ENCODE data around the gene GALNT14. TPM values are rescaled to one million over a fixed set of nuclear protein-coding genes. Genes with fewer than 3 reads are reported as not detected.

Gene GALNT14
- total RNA-seq, 1 experiment from 2014 or later, result 2.7 TPM

DNA sequence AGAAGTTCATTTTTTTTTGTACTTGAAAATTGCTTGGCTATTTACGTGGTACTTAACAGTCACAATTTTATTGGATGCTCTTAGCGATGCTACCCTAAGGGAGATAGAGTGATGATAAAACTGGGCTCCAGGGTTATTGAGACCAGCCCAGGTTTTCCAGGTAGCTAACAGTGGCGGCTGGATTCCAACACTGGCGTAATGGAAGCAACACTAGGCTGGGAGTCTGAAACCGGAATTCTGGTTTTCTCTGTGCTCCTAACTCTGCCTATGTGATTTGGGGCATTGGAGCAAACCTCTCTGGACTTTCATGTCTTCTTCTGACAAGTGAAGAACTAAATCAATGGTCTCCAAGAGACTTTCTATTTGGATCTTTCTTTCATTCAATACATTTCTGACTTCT is 9.4 kb upstream of the GALNT14 start:
- Histone ChIP-seq H2BK15ac (ENCODE audit: low read depth, low read length) (no peak overlapping the region), H2AK5ac (ENCODE audit: insufficient read length, low read length) (no peak overlapping the region), H3K27ac (ENCODE audit: insufficient read length, low read depth, low read length) (no peak overlapping the region), H3K4me2 (ENCODE audit: insufficient read depth, insufficient read length, low read length) (no peak overlapping the region), H3K14ac (ENCODE audit: insufficient read depth, low read length) (no peak overlapping the region), H3K4me1 (ENCODE audit: insufficient read depth, low read length) (peaks cover 6% of the 10 kb centered on the region; the same call in 1 of the 2 replicates), H3K23ac (ENCODE audit: insufficient read length, low read depth, low read length) (no peak overlapping the region), H2AFZ (ENCODE audit: low read length) (no peak overlapping the region), H3K23me2 (ENCODE audit: insufficient read length, low read depth, low read length, poor library complexity, severe bottlenecking) (no peaks in the 10 kb centered on the region), H2BK5ac (ENCODE audit: insufficient read length, low read length) (no peak overlapping the region), H3K4ac (ENCODE audit: low read depth, low read length) (no peak overlapping the region), H3K27me3 (ENCODE audit: insufficient read depth, low read length) (no peaks in the 10 kb centered on the region), H3T11ph (ENCODE audit: low read length) (no peak overlapping the region), H2BK120ac (ENCODE audit: low read depth, low read length, poor library complexity, severe bottlenecking) (no peak overlapping the region), H3K9me3 (ENCODE audit: control insufficient read depth, low read depth, low read length) (no peaks in the 10 kb centered on the region), H2BK12ac (ENCODE audit: insufficient read length, low read depth, low read length) (no peak overlapping the region), H3K56ac (ENCODE audit: insufficient read length, low read depth, low read length) (no peak overlapping the region), H2BK20ac (ENCODE audit: low read depth, low read length, poor library complexity, severe bottlenecking) (no peak overlapping the region), H4K5ac (ENCODE audit: insufficient read length, low read depth, low read length) (no peak overlapping the region), H3K18ac (ENCODE audit: insufficient read length, low read depth, low read length) (no peak overlapping the region), H4K91ac (ENCODE audit: insufficient read length, low read depth, low read length) (no peak overlapping the region), H3K9ac (ENCODE audit: extremely low read depth, insufficient read length, low read length) (no peak overlapping the region), H4K8ac (replicated peaks; ENCODE audit: insufficient read length, low read depth, low read length) (no peak overlapping the region), H4K20me1 (ENCODE audit: control insufficient read depth, insufficient read depth, insufficient read length) (no peaks in the 10 kb centered on the region), H3K79me2 (ENCODE audit: insufficient read depth, low read length) (no peaks in the 10 kb centered on the region), H3K79me1 (ENCODE audit: insufficient read depth, low read depth, low read length, poor library complexity, severe bottlenecking) (no peaks in the 10 kb centered on the region)
- DNase-seq, result no peak
- Mint-ChIP-seq H3K36me3 (ENCODE audit: insufficient read depth in 1 of 3, low read depth in 3 of 3) (no peaks in the 10 kb centered on the region), H3K4me3 (no peak overlapping the region), H3K9me3 (no peaks in the 10 kb centered on the region), H3K27ac (no peak overlapping the region), H3K27me3 (ENCODE audit: low read depth) (peaks cover 13% of the 10 kb centered on the region), H3K4me1 (peaks cover 8 to 10% of the 10 kb centered on the region in 2 experiments)
- no CpG with 5 or more reads among the region's 5 CpGs for WGBS (ENCODE audit: extremely low coverage, insufficient read length, low lambda C conversion rate)
- TF ChIP-seq, protein P1, sequence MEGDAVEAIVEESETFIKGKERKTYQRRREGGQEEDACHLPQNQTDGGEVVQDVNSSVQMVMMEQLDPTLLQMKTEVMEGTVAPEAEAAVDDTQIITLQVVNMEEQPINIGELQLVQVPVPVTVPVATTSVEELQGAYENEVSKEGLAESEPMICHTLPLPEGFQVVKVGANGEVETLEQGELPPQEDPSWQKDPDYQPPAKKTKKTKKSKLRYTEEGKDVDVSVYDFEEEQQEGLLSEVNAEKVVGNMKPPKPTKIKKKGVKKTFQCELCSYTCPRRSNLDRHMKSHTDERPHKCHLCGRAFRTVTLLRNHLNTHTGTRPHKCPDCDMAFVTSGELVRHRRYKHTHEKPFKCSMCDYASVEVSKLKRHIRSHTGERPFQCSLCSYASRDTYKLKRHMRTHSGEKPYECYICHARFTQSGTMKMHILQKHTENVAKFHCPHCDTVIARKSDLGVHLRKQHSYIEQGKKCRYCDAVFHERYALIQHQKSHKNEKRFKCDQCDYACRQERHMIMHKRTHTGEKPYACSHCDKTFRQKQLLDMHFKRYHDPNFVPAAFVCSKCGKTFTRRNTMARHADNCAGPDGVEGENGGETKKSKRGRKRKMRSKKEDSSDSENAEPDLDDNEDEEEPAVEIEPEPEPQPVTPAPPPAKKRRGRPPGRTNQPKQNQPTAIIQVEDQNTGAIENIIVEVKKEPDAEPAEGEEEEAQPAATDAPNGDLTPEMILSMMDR (conservative IDR thresholded peaks at IDR 0.05), result no peak

All from H9 (cell line).